ENCODE results near the gene MOV10L1.

DNA sequence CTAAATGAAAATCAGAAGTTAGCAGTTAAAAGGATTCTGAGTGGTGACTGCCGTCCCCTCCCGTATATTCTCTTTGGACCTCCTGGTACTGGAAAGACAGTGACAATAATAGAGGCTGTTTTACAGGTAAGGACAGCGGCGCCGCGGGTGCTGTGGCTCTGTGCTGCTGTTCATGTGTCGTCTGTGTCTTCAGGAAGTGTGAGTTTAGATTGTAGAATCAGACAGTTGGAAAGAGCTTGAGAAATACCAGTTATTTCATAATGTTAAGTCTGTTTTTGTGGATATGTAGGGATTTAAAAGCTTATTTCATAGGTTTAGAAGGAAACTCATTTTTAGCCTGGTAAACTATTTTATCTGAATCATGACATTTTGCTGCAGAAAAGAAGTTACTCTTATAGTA is 53.3 kb downstream of the MOV10L1 start:
- TF ChIP-seq, protein P1, sequence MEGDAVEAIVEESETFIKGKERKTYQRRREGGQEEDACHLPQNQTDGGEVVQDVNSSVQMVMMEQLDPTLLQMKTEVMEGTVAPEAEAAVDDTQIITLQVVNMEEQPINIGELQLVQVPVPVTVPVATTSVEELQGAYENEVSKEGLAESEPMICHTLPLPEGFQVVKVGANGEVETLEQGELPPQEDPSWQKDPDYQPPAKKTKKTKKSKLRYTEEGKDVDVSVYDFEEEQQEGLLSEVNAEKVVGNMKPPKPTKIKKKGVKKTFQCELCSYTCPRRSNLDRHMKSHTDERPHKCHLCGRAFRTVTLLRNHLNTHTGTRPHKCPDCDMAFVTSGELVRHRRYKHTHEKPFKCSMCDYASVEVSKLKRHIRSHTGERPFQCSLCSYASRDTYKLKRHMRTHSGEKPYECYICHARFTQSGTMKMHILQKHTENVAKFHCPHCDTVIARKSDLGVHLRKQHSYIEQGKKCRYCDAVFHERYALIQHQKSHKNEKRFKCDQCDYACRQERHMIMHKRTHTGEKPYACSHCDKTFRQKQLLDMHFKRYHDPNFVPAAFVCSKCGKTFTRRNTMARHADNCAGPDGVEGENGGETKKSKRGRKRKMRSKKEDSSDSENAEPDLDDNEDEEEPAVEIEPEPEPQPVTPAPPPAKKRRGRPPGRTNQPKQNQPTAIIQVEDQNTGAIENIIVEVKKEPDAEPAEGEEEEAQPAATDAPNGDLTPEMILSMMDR (IDR thresholded peaks at IDR 0.05; ENCODE audit: extremely low read depth in 1 of 2, insufficient read depth in 1 of 2, low read depth in 1 of 2, low read length in 2 of 2): no peak
- TF ChIP-seq POLR2A (IDR thresholded peaks at IDR 0.05; ENCODE audit: low read depth, low read length) (no peak), EZH2 (IDR thresholded peaks at IDR 0.05; ENCODE audit: borderline replicate concordance, low read depth, low read length, severe bottlenecking) (no peak), POLR2AphosphoS5 (IDR thresholded peaks at IDR 0.05; ENCODE audit: insufficient read depth, low read depth, low read length) (no peak)
- TF ChIP-seq, protein P2, sequence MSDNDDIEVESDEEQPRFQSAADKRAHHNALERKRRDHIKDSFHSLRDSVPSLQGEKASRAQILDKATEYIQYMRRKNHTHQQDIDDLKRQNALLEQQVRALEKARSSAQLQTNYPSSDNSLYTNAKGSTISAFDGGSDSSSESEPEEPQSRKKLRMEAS (IDR thresholded peaks at IDR 0.05; ENCODE audit: insufficient read depth, insufficient read length): no peak

Measured in endothelial cell of umbilical vein (primary cell).